GM19463 (cell line): Measurements from ENCODE around the gene RBBP7.
A peak's percentile ranks its signal among the peaks of the same experiment; 100 is the strongest.

Source experiments
- ATAC-seq: cut with Tn5 transposase; IDR thresholded peaks from one replicate; pipeline ENCODE4 v1.9.1; 2021; ENCODE audit warnings: mild to moderate bottlenecking, moderate library complexity; ENCODE audit not compliant: unreplicated experiment

RBBP7 gene

DNA sequence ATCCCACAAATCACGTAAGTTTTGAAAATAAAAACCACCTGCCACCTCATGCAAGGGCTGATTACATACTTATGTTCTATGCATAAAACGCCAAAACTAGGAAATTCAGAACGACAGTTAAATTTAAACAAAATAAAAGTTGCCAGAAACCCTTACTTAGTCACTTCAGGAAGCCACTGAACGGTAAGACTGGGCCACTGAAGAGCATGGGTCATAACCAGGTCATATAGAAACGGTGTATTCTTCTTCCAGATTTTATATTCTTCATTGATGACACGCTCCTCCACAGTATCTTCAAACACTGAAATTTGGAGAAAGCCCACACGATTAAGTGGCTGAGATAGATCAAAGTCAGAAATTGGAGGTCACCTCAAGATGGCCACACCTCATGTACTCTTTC, 1.2 kb downstream of the RBBP7 start:
- no peak for ATAC-seq

DNA sequence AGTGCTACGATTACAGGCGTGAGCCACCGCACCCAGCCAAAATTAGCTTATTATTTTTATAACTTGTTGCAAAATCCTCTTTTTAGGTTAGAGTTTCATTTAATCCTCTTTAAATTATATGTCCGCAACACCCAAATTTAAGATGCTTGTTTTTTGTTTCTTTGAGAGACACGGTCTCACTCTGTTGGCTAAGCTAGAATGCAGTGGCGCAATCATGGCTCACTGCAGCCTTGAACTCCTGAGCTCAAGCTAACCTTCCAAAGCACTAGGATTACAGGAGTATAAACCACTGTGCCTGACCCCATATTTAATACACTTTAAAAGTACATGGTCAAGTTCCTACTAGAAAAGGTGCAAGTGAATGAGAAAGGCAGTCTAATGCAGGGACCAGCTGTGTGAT, 2.2 kb downstream of the RBBP7 start:
- no peak for ATAC-seq

DNA sequence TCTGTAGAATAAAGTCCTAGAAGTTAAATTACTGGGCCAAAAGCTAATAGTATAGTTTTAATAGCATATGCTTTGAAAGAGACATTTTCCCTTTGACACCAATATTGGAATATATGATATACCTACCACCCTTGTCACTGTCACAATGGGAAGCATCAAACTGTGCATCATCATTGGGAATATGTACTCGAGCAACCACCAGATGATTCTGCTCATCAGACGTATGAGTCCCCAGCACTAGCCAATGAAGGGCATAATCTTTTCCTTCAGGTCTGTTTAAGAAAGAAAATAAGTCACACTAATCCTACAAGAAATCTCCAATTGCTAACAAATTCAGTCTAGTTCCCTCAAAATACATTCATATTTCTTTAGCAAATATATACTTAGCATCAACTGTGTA, 7.3 kb downstream of the RBBP7 start:
- no peak for ATAC-seq

GRCh38 chrX:16856744-16857143, 13.4 kb downstream of the RBBP7 start:
- no peak for ATAC-seq

GRCh38 chrX:16856076-16856404, 14.1 kb downstream of the RBBP7 start:
- ATAC-seq, result peak; percentile 67

GRCh38 chrX:16855363-16856075, 14.6 kb downstream of the RBBP7 start:
- ATAC-seq, result peak; percentile 21

- ATAC-seq, result no peak
Measured at GRCh38 chrX:16853537-16853936, 16.6 kb downstream of the RBBP7 start.

DNA sequence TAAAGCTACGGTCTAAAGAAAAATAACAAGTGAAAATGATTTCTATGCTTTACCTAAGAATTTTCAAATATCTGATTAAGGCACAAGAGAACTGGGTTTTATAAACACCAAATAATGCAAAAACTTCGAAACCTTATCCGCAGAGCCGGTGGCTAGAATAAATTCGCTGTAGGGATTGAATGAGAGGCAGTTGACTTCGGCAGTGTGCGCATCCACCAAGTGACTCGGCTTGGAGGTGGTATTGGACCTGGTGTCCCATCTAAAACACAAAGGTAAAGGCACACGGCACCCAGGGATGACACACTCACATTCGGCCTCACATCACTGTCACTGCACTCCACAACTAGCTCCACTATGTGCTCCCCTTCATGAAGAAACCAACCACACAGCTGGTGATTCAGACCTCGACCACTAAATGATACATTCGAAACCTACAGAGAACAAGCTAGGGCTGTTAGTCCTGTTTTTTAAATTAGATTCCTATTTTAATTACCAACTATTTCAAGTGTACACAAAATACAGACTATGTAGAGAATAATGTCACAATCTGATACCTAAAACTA, 17.5 kb downstream of the RBBP7 start:
- ATAC-seq, result no peak

- ATAC-seq, result no peak
Measured at GRCh38 chrX:16851827-16852226, 18.3 kb downstream of the RBBP7 start.

- no peak for ATAC-seq
Measured at GRCh38 chrX:16851421-16851820, 18.7 kb downstream of the RBBP7 start.

DNA sequence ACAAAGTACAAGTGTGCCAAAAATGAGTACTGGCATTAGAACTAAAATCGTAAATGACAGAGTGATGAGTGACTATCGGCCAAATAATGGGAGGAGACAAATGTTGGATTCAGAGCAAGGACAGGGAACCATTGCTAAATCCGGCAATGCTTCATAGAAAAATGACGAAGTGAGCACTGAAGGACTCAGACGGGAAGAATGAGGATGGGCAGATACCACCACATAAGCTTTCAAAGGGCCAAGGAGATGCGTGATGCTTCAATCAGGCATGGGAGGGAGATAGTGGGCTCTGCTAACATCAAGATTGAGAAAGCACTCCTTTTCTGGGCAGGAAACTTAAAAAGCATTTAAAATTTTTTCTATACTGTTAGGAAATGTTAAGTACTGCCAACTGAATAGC, 21.6 kb downstream of the RBBP7 start:
- ATAC-seq, result no peak

DNA sequence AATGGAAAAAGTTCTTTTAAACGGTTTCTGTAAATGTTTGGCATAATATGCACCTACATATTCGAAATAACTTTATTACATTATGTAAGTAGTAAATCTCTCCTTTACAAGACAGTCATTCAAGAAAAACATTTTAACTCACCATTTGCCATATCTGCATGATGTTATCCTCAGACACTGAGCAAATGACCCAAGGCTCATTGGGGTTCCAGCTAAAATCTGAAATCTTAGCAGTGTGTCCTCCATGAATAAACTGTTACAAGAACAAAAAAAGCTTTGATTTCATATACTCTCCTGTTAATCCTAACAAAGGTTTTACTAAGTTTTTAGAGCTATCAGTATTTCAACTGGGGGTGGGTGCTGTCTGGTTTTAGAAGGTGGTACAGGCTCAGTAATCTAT, 24.5 kb downstream of the RBBP7 start:
- no peak for ATAC-seq

DNA sequence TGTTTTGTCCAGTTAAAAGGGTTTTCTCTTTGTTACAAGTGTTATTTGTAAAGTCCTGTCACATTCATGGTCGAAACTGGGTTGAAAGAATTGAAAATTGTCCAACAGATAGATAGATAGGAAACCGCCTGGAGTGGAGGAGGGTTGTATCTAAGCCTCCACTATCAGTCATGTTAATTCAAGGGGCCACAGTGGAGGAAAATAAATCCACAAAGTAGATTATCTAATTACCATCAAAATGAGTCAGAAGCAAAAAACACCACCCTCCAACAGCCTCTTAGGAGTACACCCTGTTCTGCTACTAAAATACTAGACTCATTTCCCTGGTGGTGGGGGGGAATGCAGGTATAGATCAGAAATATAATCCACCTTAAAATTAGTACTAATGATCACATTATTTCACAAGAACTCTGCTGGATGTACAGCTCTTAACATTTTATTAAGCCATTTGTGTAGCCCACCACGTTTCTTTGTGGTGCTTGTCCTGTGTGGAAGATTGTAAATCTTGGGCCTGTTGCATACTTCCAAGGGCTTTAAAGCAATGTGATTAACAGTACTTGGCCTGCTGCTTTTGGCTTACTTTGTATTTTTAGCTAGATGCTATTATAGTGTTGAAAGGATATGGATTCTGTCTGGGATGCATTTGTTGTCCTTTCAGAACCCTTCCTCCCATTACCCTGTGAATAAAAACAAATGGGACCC, 26.8 kb downstream of the RBBP7 start:
- no peak for ATAC-seq

DNA sequence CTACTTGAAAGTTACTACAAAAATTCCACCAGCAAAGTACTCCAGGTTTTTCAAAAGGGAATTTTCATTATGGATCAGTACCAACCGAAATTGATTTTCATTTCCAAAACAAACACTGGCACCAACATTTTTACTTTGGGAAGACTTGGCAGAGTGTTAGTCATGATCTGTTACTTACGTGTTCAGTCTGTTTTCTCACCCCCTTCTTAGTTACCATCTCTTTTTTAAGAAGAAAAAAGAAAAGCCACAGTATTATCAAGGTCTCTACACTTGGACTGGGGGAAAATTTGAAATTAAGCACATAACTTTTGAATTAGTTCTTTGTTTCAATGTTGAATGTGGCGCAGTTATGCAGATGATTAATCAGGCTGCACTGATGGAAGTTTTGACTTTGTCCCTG, 27.5 kb downstream of the RBBP7 start:
- ATAC-seq, result no peak

- no peak for ATAC-seq
Measured at GRCh38 chrX:16839852-16840460, 30.2 kb downstream of the RBBP7 start.

GRCh38 chrX:16839219-16839851, 30.8 kb downstream of the RBBP7 start:
- ATAC-seq, result no peak

DNA sequence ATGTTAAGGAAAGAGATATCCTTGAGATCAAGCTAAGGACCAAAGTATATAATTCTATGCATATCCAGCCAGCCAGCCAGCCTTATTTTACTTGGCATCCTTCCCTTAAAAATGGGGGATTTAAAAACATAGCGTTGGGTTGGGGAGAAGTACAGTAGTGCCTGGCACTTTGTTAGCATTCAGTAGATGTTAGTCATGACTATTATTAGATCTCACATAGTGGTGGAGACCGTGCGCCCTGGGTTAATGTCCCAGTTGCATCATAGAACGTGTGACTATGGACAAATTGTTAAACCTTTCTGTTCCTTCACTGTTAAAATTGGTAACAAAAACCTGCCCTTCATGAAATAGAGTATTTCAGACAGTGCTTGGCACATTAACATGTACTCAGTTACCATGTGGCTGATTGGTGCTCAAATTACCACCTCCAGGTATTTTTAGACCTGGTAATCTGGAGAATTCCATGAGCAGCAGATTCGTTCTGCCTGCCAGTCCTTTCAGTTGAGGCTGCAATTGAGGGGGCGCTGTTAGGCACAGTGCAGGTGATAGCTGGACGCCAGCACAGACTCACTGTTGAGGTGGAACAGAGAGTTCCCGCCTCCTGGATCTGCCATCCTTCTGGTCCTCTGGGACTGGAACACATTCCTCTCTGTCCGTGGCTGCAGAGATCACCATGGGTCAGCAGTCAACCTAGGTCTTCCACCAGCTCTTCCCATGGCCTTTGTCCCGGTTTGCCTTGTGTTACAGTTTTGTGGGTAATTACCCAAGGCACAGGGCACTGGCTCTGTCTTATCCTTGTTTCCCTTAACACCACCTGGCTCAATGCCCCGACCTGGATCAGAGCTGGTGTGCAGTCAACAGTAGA, 31.7 kb downstream of the RBBP7 start:
- no peak for ATAC-seq

GRCh38 chrX:16836371-16836770, 33.8 kb downstream of the RBBP7 start:
- no peak for ATAC-seq

- ATAC-seq, result no peak
Measured at GRCh38 chrX:16834806-16835205, 35.4 kb downstream of the RBBP7 start.

GRCh38 chrX:16832301-16832700, 37.9 kb downstream of the RBBP7 start:
- ATAC-seq, result no peak
